AG08395 (cell line): ENCODE measurements around the gene SPATA13.
"Not testable (repeated sequence)": the region's sequence is repeated elsewhere in the genome, so short reads cannot be mapped to it uniquely, and the experiment has no call there.

Experiments
- DNase-seq: peaks from one replicate; pipeline ENCODE4 v3.0.0; 2012; ENCODE audit warnings: mixed read lengths, low spot score

The SPATA13 gene

DNA sequence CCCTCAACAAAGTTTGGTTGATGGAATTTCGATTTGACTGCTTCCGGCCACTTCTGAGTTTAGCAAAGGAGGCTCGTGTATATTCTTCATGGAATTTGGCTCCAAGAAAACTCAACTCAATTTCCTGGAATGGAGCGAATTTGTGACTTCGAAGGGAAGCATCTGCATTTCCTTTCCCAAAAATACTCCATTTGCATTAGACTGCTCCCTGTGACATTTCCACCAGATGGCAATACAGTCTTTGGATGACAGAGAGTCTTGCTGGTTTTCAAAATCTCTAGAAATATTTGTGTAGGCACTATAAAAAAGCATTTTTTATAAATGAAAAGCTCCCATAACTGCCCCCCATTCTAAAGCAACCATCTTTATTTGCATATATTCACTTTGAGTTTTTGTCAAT is 152.9 kb downstream of the SPATA13 start:
- DNase-seq: peak; percentile 25

GRCh38 chr13:24317835-24318234 is 157.3 kb downstream of the SPATA13 start:
- DNase-seq: not testable (repeated sequence)

- DNase-seq: not testable (repeated sequence)
Measured at GRCh38 chr13:24318878-24319277, 158.4 kb downstream of the SPATA13 start.

DNA sequence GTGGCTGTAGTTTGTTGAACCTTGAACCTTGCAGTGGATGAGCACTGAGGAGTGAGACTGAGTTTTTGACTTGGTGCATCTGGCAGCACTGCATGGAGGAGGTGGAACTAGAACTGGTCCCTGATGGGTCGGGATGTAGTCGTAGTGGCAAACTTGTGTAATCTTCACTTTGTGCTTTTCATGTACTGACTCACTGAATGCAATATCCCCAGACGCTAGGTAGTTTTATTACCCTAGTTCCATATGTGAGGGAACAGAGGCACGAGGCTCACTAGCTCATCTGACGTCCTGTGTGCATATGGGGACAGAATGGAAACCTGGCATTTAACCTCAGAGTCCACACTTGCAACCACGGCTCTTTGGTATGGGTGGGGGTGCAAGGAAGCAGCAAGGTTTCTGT is 159.1 kb downstream of the SPATA13 start:
- not testable (repeated sequence) for DNase-seq

DNA sequence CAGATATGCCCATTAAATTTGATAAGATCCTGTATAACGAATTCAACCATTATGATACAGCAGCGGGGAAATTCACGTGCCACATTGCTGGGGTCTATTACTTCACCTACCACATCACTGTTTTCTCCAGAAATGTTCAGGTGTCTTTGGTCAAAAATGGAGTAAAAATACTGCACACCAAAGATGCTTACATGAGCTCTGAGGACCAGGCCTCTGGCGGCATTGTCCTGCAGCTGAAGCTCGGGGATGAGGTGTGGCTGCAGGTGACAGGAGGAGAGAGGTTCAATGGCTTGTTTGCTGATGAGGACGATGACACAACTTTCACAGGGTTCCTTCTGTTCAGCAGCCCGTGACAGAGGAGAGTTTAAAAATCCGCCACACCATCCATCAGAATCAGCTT is 160.9 kb downstream of the SPATA13 start:
- DNase-seq: not testable (repeated sequence)

DNA sequence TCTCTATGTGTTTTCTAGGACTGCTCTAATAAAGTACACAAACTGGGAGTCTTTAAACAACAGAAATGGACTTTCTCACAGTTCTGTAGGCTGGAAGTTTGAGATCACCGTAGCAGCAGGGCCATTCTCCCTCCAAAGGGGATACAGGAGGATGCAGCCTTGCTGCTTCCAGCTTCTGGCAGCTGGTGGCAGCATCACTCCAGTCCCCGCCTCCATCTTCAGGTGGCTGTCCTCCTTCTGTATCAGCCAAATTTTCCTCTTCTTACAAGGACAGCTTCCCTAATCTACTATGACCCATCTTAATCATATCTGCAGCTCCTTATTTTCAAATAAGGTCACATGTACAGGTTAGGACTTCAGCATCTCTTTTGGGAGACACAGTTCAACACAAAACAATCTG is 161.9 kb downstream of the SPATA13 start:
- not testable (repeated sequence) for DNase-seq

DNA sequence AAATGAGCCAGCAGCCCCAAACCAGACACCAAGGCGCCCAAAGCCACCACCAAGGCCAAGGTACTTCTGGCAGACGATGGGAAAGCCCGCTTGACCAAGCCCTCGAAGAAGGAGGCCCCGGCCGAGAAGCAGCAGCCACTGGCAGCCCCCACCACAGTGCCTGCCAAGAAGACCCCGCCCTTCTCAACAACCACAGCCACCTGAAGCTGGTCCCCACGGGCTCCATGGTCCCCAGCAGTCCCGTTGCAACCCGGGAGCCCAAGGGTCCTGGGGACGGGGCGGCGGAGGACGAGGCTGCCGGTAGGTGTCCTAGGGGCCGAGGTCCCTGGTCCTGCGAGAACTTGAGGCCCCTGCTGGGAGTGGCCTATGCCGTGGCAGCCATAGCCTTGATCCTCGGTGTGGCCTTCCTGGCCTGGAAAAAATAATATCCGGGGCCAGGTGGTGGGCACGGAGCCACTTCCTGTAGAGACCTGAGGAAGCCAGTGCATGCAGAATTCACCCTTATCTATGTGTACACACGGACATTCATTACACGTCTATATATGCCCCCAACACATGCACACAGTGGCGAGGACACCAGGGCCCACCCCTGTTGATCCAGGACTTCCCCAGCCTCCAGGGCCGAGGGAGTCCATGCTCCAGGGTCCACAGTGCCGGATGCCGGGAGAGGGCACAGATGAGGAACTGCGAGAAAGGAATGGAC is 162.7 kb downstream of the SPATA13 start:
- no peak for DNase-seq

- no peak for DNase-seq
Measured at GRCh38 chr13:24323739-24324075, 163.2 kb downstream of the SPATA13 start.

DNA sequence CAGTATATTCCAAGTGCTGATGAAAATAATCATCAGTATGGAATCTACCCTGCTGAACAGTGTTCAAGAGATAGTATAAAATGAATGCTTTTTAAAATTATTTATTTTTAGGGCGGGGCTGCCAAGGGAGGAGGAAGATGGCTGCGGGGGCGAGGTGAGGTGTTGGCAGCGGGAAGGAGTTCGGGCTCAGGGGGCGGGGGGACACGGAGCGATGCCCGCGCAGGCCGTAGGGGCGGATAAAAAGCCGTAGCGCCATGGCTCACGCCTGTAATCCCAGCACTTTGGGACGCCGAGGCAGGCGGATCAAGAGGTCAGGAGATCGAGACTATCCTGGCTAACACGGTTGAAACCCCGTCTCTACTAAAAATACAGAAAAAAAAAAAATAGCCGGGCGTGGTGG is 167.1 kb downstream of the SPATA13 start:
- not testable (repeated sequence) for DNase-seq

- no peak for DNase-seq
Measured at GRCh38 chr13:24328145-24328544, 167.6 kb downstream of the SPATA13 start.

- no peak for DNase-seq
Measured at GRCh38 chr13:24338721-24339120, 178.2 kb downstream of the SPATA13 start.

- DNase-seq: no peak
Measured at GRCh38 chr13:24339937-24340607, 179.6 kb downstream of the SPATA13 start.

DNA sequence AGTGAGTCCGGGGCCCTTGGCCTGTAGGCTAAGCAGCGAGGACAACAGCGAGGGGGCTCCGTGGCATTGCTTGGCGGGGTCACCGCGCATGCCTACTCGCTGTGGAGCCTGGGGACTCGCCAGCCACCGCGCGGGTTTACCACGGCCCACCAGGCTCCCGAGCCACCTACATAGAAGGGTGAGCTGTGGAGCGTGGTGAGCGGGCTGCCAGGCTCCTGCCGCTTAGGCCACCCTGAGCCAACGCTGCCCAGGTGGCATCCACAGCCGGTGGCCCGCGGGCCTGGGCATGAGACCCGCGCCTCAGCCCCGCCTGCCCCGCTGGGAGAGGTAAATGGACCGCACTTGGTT is 180.1 kb downstream of the SPATA13 start:
- DNase-seq: no peak

DNA sequence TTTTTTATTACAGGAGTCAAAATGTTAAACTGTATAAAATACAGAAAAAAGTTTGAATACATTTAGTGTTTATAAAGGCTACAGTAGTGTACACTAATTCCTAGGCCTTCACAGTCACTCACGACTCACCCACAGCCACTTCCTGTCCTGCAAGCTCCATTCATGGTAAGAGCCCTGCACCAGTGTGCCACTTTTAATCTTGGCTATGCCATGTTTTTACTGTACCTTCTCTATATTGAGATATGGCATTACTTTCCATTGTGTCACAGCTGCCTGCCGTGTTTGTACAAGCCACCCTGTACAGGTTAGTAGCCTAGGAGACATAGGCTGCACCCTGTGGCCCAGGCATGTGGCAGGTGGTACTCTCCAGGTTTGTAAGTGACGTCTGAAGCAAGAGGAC is 180.9 kb downstream of the SPATA13 start:
- DNase-seq: peak; percentile 64

GRCh38 chr13:24348385-24348784 is 187.9 kb downstream of the SPATA13 start:
- no peak for DNase-seq

GRCh38 chr13:24348797-24349515 is 188.4 kb downstream of the SPATA13 start:
- no peak for DNase-seq

DNA sequence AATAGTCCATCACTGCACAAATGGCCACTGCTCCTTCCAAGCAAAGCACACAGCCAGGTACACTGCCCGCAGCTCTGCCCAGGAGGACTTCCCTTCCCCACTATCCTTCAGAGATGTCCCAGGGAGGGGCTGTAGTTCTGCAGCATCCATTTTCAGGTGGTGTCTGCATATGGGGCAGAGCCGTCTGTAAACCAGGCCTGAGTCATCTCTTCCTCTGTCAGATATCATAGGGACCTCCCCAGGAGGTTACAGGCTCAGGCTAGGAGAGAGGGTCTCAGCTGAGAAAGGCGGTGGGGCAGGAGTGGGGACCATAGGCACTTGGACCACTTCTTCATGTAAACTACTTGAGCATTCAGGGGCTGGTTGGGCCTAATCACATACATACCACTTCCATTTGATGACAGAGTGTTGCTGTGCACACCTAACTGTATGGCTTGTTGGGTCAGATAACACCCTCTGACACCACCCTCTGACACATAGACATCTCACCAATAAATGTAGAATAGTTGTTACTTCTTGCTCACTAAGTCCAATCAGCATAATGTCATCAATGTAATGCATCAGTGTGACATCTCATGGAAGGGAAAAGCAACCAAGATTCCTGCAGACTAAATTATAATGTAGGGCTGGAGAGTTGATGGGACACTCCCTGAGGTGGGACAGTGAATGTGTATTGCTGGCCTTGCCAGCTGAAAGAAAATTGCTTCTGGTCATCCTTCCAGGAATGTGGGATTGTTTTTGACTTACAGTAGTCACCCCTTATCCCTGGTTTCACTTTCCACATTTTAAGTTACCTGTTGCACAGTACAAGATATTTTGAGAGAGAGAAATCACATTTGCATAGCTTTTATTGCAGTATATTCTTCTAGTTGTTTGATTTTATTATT is 189.5 kb downstream of the SPATA13 start:
- not testable (repeated sequence) for DNase-seq

- no peak for DNase-seq
Measured at GRCh38 chr13:24351423-24351822, 190.9 kb downstream of the SPATA13 start.

DNA sequence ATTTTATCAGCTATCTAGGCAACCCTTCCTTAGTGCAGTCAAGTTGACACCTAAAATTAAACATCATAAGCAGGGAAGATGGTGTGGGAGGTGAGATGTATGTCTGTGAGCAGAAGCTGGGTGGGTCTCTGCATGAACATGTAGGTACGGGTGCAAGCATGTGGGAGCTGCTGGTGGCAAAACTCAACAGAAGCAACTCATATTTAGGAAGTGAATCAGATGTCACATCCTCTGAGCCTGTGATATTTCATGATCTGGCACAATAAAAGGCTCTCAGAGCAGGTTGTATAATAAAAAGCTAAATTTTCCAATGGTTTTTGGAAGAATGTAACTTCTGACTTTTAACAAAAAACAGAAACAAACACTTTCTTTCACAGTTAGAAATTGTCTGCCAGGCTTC is 193.2 kb downstream of the SPATA13 start:
- DNase-seq: no peak

GRCh38 chr13:24355103-24355502 is 194.6 kb downstream of the SPATA13 start:
- DNase-seq: no peak

- DNase-seq: no peak
Measured at GRCh38 chr13:24356270-24356669, 195.8 kb downstream of the SPATA13 start.
